NB4 (cell line): ENCODE results near the gene HAPLN3.

Experiments used
- DNase-seq: peaks from one replicate; pipeline ENCODE4 v3.0.0; 2010; ENCODE audit warnings: low read depth
- H3K4me3 ChIP-seq: one replicate; pipeline ENCODE4 v1.5.1; 2011; ENCODE audit warnings: mild to moderate bottlenecking, low read depth, low read length, moderate library complexity
- MYC ChIP-seq: IDR thresholded peaks from 2 replicates; pipeline ENCODE4 v1.6.1; 2011; ENCODE audit warnings: low read depth, low read length
- POLR2A ChIP-seq: IDR thresholded peaks from 2 replicates; pipeline ENCODE4 v1.6.1; 2011; ENCODE audit warnings: mild to moderate bottlenecking; ENCODE audit not compliant: insufficient read length; ENCODE audit errors: extremely low read depth
- TF ChIP-seq, protein P1 (sequence below): IDR thresholded peaks from one replicate; pipeline ENCODE4 v1.5.1; 2012; ENCODE audit warnings: low read depth, low read length
- TF ChIP-seq, protein P2 (sequence below): IDR thresholded peaks from 2 replicates; pipeline ENCODE4 v1.6.1; 2011; ENCODE audit warnings: low read depth, low read length

HAPLN3 gene

DNA sequence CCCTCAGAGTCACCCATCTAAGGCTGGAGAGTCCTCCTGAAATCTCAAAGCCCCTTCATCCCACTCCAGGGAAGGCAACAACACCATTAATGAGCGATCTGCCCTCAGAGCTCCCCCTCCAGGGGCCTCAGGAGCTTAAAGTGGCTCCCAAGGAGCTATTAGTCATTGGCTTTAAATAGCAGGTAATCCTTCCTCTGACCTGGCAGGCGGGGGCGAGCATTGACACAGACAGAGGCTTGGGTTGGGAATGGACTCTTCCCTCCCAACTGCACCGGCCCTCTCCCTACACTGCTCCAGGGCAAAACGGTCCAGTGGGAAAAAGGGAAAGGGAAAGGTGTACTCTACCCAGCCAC, 16.4 kb upstream of the HAPLN3 start:
- no peak overlapping the region for H3K4me3 ChIP-seq
- TF ChIP-seq, protein P1, sequence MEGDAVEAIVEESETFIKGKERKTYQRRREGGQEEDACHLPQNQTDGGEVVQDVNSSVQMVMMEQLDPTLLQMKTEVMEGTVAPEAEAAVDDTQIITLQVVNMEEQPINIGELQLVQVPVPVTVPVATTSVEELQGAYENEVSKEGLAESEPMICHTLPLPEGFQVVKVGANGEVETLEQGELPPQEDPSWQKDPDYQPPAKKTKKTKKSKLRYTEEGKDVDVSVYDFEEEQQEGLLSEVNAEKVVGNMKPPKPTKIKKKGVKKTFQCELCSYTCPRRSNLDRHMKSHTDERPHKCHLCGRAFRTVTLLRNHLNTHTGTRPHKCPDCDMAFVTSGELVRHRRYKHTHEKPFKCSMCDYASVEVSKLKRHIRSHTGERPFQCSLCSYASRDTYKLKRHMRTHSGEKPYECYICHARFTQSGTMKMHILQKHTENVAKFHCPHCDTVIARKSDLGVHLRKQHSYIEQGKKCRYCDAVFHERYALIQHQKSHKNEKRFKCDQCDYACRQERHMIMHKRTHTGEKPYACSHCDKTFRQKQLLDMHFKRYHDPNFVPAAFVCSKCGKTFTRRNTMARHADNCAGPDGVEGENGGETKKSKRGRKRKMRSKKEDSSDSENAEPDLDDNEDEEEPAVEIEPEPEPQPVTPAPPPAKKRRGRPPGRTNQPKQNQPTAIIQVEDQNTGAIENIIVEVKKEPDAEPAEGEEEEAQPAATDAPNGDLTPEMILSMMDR, result no peak
- TF ChIP-seq, protein P2, sequence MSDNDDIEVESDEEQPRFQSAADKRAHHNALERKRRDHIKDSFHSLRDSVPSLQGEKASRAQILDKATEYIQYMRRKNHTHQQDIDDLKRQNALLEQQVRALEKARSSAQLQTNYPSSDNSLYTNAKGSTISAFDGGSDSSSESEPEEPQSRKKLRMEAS, result no peak
- TF ChIP-seq POLR2A, result no peak
- DNase-seq, result no peak

GRCh38 chr15:88909956-88910831, 14.8 kb upstream of the HAPLN3 start:
- no peak overlapping the region for H3K4me3 ChIP-seq
- DNase-seq, result no peak
- no peak for TF ChIP-seq POLR2A
- TF ChIP-seq, protein P2, result no peak
- TF ChIP-seq, protein P1, result no peak
- no peak for TF ChIP-seq MYC

DNA sequence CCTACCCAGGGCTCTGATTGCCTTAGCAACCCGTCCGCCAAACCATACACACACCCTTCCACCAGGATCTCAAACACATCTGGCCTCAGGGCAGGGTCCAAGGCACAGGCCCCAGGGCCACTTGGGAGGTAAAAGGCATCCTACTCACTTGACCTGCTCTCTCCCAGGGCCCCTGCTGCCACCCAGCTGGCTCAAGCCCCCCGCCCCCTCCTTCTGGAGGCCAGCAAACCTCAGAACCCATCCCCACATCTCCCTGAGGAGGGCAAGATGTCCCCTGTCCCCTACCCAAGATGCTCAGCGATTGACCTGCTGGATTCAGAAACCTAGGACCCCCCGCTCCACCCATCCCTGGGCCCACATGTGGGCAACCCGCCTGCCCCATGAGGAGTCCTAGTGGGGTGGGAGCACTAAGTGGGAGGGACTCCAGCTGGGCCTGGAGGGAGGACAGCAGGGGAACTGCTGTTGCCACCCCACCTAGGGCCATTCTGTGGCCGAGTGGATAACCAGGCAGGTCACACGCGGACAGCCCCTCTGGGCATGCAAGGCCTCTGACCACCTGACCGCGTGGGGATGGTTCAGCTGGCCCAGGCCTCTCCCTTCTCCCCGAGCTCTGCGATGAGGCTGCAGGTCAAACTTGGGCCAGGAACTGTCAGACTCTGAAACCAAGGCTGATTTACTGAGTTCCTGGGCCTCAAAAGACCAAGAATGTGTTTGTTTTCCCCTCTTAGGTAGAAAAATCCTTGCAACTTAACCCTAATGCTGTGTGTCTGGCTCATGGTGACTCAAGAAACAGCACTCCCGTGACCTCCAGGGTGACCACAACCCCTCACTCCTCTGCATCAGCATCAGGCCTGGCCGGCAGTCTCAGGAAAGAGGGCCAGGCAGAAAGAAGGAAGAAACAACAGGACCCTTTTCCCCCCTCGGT, 13.6 kb upstream of the HAPLN3 start:
- TF ChIP-seq, protein P1, result no peak
- TF ChIP-seq MYC, result no peak
- DNase-seq, result no peak
- no peak overlapping the region for H3K4me3 ChIP-seq

GRCh38 chr15:88908123-88908522, 12.8 kb upstream of the HAPLN3 start:
- TF ChIP-seq POLR2A (no peak), MYC (no peak)
- TF ChIP-seq, protein P2, result no peak
- TF ChIP-seq, protein P1, result no peak
- no peak overlapping the region for H3K4me3 ChIP-seq
- no peak for DNase-seq

- TF ChIP-seq MYC (no peak), POLR2A (no peak)
- TF ChIP-seq, protein P1, result no peak
- TF ChIP-seq, protein P2, result no peak
- H3K4me3 ChIP-seq, result no peak overlapping the region
- DNase-seq, result no peak
These were observed 11.8 kb upstream of the HAPLN3 start for GRCh38 chr15:88907111-88907510.
